Transverse colon (tissue), 4 donors: ENCODE data around the gene DNAH8. TPM values are rescaled to one million over a fixed set of nuclear protein-coding genes. Genes with fewer than 3 reads are reported as not detected.

Experiments
- DNase-seq: peaks from one replicate; pipeline ENCODE4 v3.0.0-alpha.2; 2019
- H3K27ac ChIP-seq, 4 donors: fragments of 200-600 bp; sonication (generic); 2 replicates each; pipeline ENCODE4 v1.5.1; 2016 to 2018; ENCODE audit warnings: inconsistent platforms in 4 of 4
- H3K27me3 ChIP-seq: fragments of 200-600 bp; sonication (generic); 2 replicates; pipeline ENCODE4 v1.5.1; 2017; ENCODE audit warnings: inconsistent platforms
- H3K36me3 ChIP-seq, 4 donors: fragments of 200-600 bp; sonication (generic); 2 replicates each; pipeline ENCODE4 v1.5.1; 2017 to 2019; ENCODE audit warnings: inconsistent platforms in 4 of 4
- H3K4me1 ChIP-seq, 4 donors: fragments of 200-600 bp; sonication (generic); 2 replicates each; pipeline ENCODE4 v1.5.1; 2017 to 2020; ENCODE audit warnings: inconsistent platforms in 4 of 4
- H3K4me3 ChIP-seq, 4 donors: fragments of 200-600 bp; sonication (generic); 1 replicate in 1 of 4; 2 replicates in 3 of 4; pipeline versions ENCODE4 v1.5.1 to v1.6.1; 2017 to 2019; ENCODE audit warnings: inconsistent platforms in 4 of 4
- H3K9me3 ChIP-seq, 2 donors: fragments of 200-600 bp; sonication (generic); 2 replicates each; pipeline ENCODE4 v1.5.1; 2017 to 2019; ENCODE audit warnings: inconsistent platforms in 2 of 2
- CTCF ChIP-seq, 5 experiments: fragments of 200-600 bp in 3 of 5; fragments of 450-650 bp in 2 of 5; sonication (generic) in 3 of 5; IDR thresholded peaks; 1 replicate in 2 of 5; 2 replicates in 3 of 5; pipeline ENCODE4 v1.5.1; 2016 to 2017; ENCODE audit warnings: antibody characterized with exemption in 5 of 5, inconsistent platforms in 3 of 5, mild to moderate bottlenecking in 2 of 5, moderate library complexity in 1 of 5
- EP300 ChIP-seq: sonication (generic); formaldehyde crosslinking; IDR thresholded peaks from one replicate; pipeline ENCODE4 v1.6.1; 2017; ENCODE audit warnings: antibody characterized with exemption, low read depth
- POLR2A ChIP-seq: fragments of 450-650 bp; IDR thresholded peaks from one replicate; pipeline ENCODE4 v1.6.1; 2016; ENCODE audit warnings: antibody characterized with exemption, mild to moderate bottlenecking, moderate library complexity
- POLR2AphosphoS5 ChIP-seq, 3 donors: sonication (generic); formaldehyde crosslinking; IDR thresholded peaks; one replicate each; pipeline ENCODE4 v1.6.1; 2016; ENCODE audit warnings: antibody characterized with exemption in 3 of 3
- WGBS, 2 donors: methylation state at CpG; one replicate each; pipeline ENCODE4 v1.1.5; 2018; ENCODE audit warnings: low coverage in 1 of 2; 5-methylcytosine and 5-hydroxymethylcytosine counted together
- in situ Hi-C, 4 donors: fragments of 200-750 bp; cut with MboI; loops; one replicate each; pipeline versions ENCODE4 v1.15.0 to v1.15.1; 2017; ENCODE audit warnings: low sequenced_read_pairs in 3 of 4, low pct_ligation_motif_present in 1 of 4, low pct_unique_long_range_greater_than_20kb in 1 of 4
- intact Hi-C: fragments of 100-400 bp; cut with DNase I; formaldehyde crosslinking; loops from one replicate; pipeline ENCODE4 v1.15.1; 2023; ENCODE audit warnings: low total_unique reads
- total RNA-seq, 4 donors: library from RNA; depleted of rRNA; stranded (reverse); fragments of >200 nt; gene quantifications; one replicate each; pipeline ENCODE4 v1.1.0, GENCODE V29; 2016

DNAH8 gene
- total RNA-seq, 4 donors from 2014 or later = 0.16 TPM; not detected in 3

- intact Hi-C loops = no loop called here
- in situ Hi-C loops = no loop called here
- TF ChIP-seq CTCF (IDR thresholded peaks at IDR 0.05) (no peak), EP300 (no peak), POLR2A (no peak), POLR2AphosphoS5 (IDR thresholded peaks at IDR 0.05) (no peak)
Measured at GRCh38 chr6:39075010-39075686, 360.0 kb downstream of the DNAH8 start.

GRCh38 chr6:39075807-39076622 lies 360.9 kb downstream of the DNAH8 start:
- no peak overlapping the region for H3K27ac ChIP-seq
- TF ChIP-seq POLR2AphosphoS5 (IDR thresholded peaks at IDR 0.05) = no peak
- TF ChIP-seq CTCF (IDR thresholded peaks at IDR 0.05) = no peak
- no peak for TF ChIP-seq EP300
- TF ChIP-seq POLR2A = no peak
- no peaks in the 10 kb centered on the region for H3K9me3 ChIP-seq
- no peak for DNase-seq
- in situ Hi-C loops = no loop called here
- 79 to 84% methylated on average over 5 to 11 of the region's 11 CpGs for WGBS, 2 donors
- intact Hi-C loops = no loop called here
- H3K36me3 ChIP-seq = no peaks in the 10 kb centered on the region
- H3K27me3 ChIP-seq = no peaks in the 10 kb centered on the region
- H3K4me1 ChIP-seq = no peaks in the 10 kb centered on the region
- no peak overlapping the region for H3K4me3 ChIP-seq

More at GRCh38 chr6:39075010-39075686, 360.0 kb downstream of the DNAH8 start:
- H3K9me3 ChIP-seq = no peaks in the 10 kb centered on the region
- WGBS, 2 donors = 83% methylated on average over 12 of the region's 12 CpGs; no CpG with 5 or more reads in 1 of the 2 donors
- no peak overlapping the region for H3K27ac ChIP-seq
- no peak for DNase-seq
- H3K27me3 ChIP-seq = no peaks in the 10 kb centered on the region
- H3K4me3 ChIP-seq = no peak overlapping the region
- H3K4me1 ChIP-seq = no peaks in the 10 kb centered on the region
- H3K36me3 ChIP-seq = no peaks in the 10 kb centered on the region

DNA sequence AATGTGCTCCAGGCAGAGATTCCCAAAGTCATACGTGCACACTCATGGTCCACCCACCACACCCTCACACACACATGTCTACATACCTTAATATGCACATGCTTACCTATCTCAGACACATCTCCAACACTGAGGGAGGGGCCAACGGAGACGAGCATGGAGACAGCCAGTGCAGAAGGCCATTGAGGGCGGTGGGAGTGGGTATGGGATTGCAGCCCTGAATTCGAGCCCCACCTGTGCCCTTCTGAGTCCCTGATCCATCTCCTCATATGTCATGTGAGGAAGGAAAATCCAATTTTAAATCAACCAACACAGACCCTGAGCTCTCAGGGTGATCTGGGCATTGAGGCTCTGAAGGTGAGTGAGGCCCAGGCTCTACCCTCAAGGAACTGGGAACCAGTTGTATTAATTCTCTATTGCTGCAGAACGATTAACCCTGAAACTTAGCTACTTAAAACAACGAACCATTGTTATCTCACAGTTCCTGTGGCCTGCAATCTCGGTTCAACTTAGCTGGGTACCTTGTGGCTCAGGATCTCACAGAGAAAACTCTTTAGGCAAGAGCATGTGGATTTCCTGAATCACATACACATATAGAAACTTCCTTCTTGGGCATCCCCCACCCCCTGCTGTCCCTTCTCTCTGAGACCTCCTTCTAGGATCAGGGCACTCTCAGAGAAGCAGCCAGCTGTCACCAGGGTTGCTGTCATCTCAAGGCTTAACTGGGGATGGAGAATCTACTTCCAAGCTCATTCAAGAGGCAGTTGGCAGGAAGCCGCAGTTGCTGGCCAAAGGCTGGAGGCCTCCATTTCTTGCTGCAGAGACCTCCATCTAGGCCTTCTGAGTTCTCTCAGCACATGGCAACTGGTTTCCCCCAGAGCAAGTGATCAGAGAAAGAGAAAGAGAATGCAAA lies 361.8 kb downstream of the DNAH8 start:
- in situ Hi-C loops (no loop called here), intact Hi-C loops (no loop called here)
- no peaks in the 10 kb centered on the region for H3K4me1 ChIP-seq
- H3K9me3 ChIP-seq = no peaks in the 10 kb centered on the region
- DNase-seq = no peak
- no peaks in the 10 kb centered on the region for H3K36me3 ChIP-seq
- no peak overlapping the region for H3K27ac ChIP-seq
- TF ChIP-seq POLR2AphosphoS5 (IDR thresholded peaks at IDR 0.05) = no peak
- no peak for TF ChIP-seq POLR2A
- no peak for TF ChIP-seq CTCF (IDR thresholded peaks at IDR 0.05)
- no peak for TF ChIP-seq EP300
- no peak overlapping the region for H3K4me3 ChIP-seq
- H3K27me3 ChIP-seq = no peaks in the 10 kb centered on the region
- 49 to 84% methylated on average over 5 to 9 of the region's 9 CpGs for WGBS, 2 donors
